ENCODE data around the gene RASSF3.

Gene RASSF3

GRCh38 chr12:64669270-64669842, 59.1 kb downstream of the RASSF3 start:
- DNase-seq (ENCODE audit: low read depth, low spot score) = no peak

GRCh38 chr12:64670019-64670418, 59.7 kb downstream of the RASSF3 start:
- DNase-seq (ENCODE audit: low read depth, low spot score) = no peak

- DNase-seq (ENCODE audit: low read depth, low spot score) = no peak
Observed at GRCh38 chr12:64670919-64671639, 60.8 kb downstream of the RASSF3 start.

GRCh38 chr12:64671681-64672080, 61.4 kb downstream of the RASSF3 start:
- no peak for DNase-seq (ENCODE audit: low read depth, low spot score)

- DNase-seq (ENCODE audit: low read depth, low spot score) = no peak
Observed at GRCh38 chr12:64672925-64673409, 62.7 kb downstream of the RASSF3 start.

- no peak for DNase-seq (ENCODE audit: low read depth, low spot score)
Observed at GRCh38 chr12:64673490-64674169, 63.3 kb downstream of the RASSF3 start.

GRCh38 chr12:64674367-64674922, 64.2 kb downstream of the RASSF3 start:
- no peak for DNase-seq (ENCODE audit: low read depth, low spot score)

GRCh38 chr12:64675795-64676194, 65.5 kb downstream of the RASSF3 start:
- no peak for DNase-seq (ENCODE audit: low read depth, low spot score)

- DNase-seq (ENCODE audit: low read depth, low spot score) = no peak
Observed at GRCh38 chr12:64678248-64678647, 68.0 kb downstream of the RASSF3 start.

- no peak for DNase-seq (ENCODE audit: low read depth, low spot score)
Observed at GRCh38 chr12:64678835-64679234, 68.5 kb downstream of the RASSF3 start.

- no peak for DNase-seq (ENCODE audit: low read depth, low spot score)
Observed at GRCh38 chr12:64679487-64680001, 69.2 kb downstream of the RASSF3 start.

GRCh38 chr12:64680235-64680634, 69.9 kb downstream of the RASSF3 start:
- no peak for DNase-seq (ENCODE audit: low read depth, low spot score)

GRCh38 chr12:64681200-64682052, 71.1 kb downstream of the RASSF3 start:
- no peak for DNase-seq (ENCODE audit: low read depth, low spot score)

- DNase-seq (ENCODE audit: low read depth, low spot score) = no peak
Observed at GRCh38 chr12:64682572-64683277, 72.4 kb downstream of the RASSF3 start.

GRCh38 chr12:64683816-64684543, 73.7 kb downstream of the RASSF3 start:
- no peak for DNase-seq (ENCODE audit: low read depth, low spot score)

GRCh38 chr12:64685050-64685449, 74.8 kb downstream of the RASSF3 start:
- DNase-seq (ENCODE audit: low read depth, low spot score) = no peak

- DNase-seq (ENCODE audit: low read depth, low spot score) = no peak
Observed at GRCh38 chr12:64685605-64686004, 75.3 kb downstream of the RASSF3 start.

GRCh38 chr12:64687816-64688215, 77.5 kb downstream of the RASSF3 start:
- no peak for DNase-seq (ENCODE audit: low read depth, low spot score)

GRCh38 chr12:64688219-64688618, 77.9 kb downstream of the RASSF3 start:
- no peak for DNase-seq (ENCODE audit: low read depth, low spot score)

- no peak for DNase-seq (ENCODE audit: low read depth, low spot score)
Observed at GRCh38 chr12:64688715-64689114, 78.4 kb downstream of the RASSF3 start.

Measured in activated CD4-positive, CD25-positive, alpha-beta regulatory T cell treated with anti-CD3 and anti-CD28 coated beads, Interleukin-2, amount 50 U/mL, for 16 hours (primary cell).